OCI-LY3 (cell line): ENCODE measurements around the gene FREM1.

Experiments
- H2AFZ ChIP-seq: fragments of 200-600, 300-600 bp; shearing (Covaris generic); 2 replicates; pipeline ENCODE4 v1.6.0; 2014; ENCODE audit warnings: antibody characterized with exemption, low read depth, low read length
- H3K27ac ChIP-seq: fragments of 200-600, 300-600 bp; sonication (generic); 2 replicates; pipeline ENCODE4 v1.5.1; 2014; ENCODE audit warnings: mild to moderate bottlenecking, low read length, moderate library complexity, mixed read lengths
- H3K27me3 ChIP-seq: fragments of 200-600, 300-600 bp; sonication (generic); 2 replicates; pipeline ENCODE4 v1.6.1; 2014; ENCODE audit warnings: low read depth, low read length, mixed read lengths
- H3K36me3 ChIP-seq: fragments of 200-600, 300-600 bp; sonication (generic); replicated peaks from 2 replicates; pipeline ENCODE3; 2014; ENCODE audit warnings: low read depth, low read length, mixed read lengths
- H3K4me1 ChIP-seq: fragments of 300-600, 200-600 bp; sonication (generic); 2 replicates; pipeline ENCODE4 v1.6.1; 2014; ENCODE audit warnings: low read length, mixed read lengths
- H3K4me2 ChIP-seq: fragments of 200-600, 300-600 bp; sonication (generic); 2 replicates; pipeline ENCODE4 v1.6.1; 2014; ENCODE audit warnings: low read length, mixed read lengths
- H3K4me3 ChIP-seq: fragments of 300-600, 200-600 bp; sonication (generic); 2 replicates; pipeline ENCODE4 v1.5.1; 2014; ENCODE audit warnings: antibody characterized with exemption, mild to moderate bottlenecking, low read length, moderate library complexity
- H3K79me2 ChIP-seq: fragments of 300-600, 200-600 bp; shearing (Covaris generic); 2 replicates; pipeline ENCODE4 v1.6.1; 2014; ENCODE audit warnings: mild to moderate bottlenecking, low read length, mixed read lengths
- H3K9ac ChIP-seq: fragments of 300-600, 200-600 bp; shearing (Covaris generic); 2 replicates; pipeline ENCODE4 v1.6.0; 2014; ENCODE audit warnings: mild to moderate bottlenecking, low read length, moderate library complexity
- H3K9me3 ChIP-seq: fragments of 200-600, 300-600 bp; shearing (Covaris generic); 2 replicates; pipeline ENCODE4 v1.6.1; 2014; ENCODE audit warnings: low read length, mixed read lengths; ENCODE audit not compliant: insufficient read depth
- H4K20me1 ChIP-seq: fragments of 200-600, 300-600 bp; sonication (generic); 2 replicates; pipeline ENCODE4 v1.6.1; 2016; ENCODE audit warnings: low read length, mixed read lengths; ENCODE audit not compliant: insufficient read depth
- CTCF ChIP-seq: fragments of 200-600, 300-600 bp; sonication (generic); IDR thresholded peaks from 2 replicates; pipeline ENCODE4 v1.5.1; 2014; ENCODE audit warnings: antibody characterized with exemption, low read length, low read depth
- EZH2phosphoT487 ChIP-seq: fragments of 200-600 bp; shearing (Covaris generic); IDR thresholded peaks from 2 replicates; pipeline ENCODE4 v1.6.1; 2018; ENCODE audit warnings: antibody characterized with exemption, mixed run types, low read depth

The FREM1 gene

GRCh38 chr9:14891332-14891731, 18.9 kb downstream of the FREM1 start:
- Histone ChIP-seq H3K27me3 (peaks cover 9% of the 10 kb centered on the region; the same call in 1 of the 2 replicates), H3K79me2 (no peaks in the 10 kb centered on the region), H3K36me3 (no peaks in the 10 kb centered on the region), H2AFZ (no peak overlapping the region), H3K4me2 (no peak overlapping the region), H3K9me3 (no peaks in the 10 kb centered on the region), H3K4me1 (no peaks in the 10 kb centered on the region), H4K20me1 (no peaks in the 10 kb centered on the region), H3K27ac (no peak overlapping the region), H3K4me3 (no peak overlapping the region), H3K9ac (no peak overlapping the region)
- TF ChIP-seq CTCF: no peak
- TF ChIP-seq EZH2phosphoT487: no peak

DNA sequence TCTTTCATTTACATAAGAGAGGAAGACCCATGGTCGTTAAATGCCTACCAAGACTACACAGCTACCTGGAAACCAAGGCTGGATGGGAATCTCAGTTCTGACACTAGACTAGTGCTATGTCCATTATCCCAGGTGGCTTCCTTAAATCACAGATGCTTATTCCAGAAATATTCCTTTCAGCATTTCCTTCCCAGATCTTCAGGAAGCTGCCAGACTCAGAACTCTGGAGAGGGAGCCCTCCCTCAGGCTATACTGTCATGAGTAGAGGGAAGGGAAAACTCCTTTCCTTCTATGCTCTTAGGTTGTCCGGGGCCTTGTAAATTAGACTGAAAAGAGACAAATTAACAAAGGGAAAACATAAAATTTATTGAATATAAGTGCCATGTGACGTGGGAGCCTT, 20.8 kb downstream of the FREM1 start:
- no peak overlapping the region for H2AFZ ChIP-seq
- H3K9ac ChIP-seq: no peak overlapping the region
- no peak for TF ChIP-seq EZH2phosphoT487
- TF ChIP-seq CTCF: no peak
- no peaks in the 10 kb centered on the region for H3K9me3 ChIP-seq
- H3K27me3 ChIP-seq: peaks cover 9% of the 10 kb centered on the region; the same call in 1 of the 2 replicates
- H3K4me2 ChIP-seq: no peak overlapping the region
- no peaks in the 10 kb centered on the region for H3K36me3 ChIP-seq
- H3K79me2 ChIP-seq: no peaks in the 10 kb centered on the region
- no peaks in the 10 kb centered on the region for H4K20me1 ChIP-seq
- no peak overlapping the region for H3K4me3 ChIP-seq
- H3K4me1 ChIP-seq: no peaks in the 10 kb centered on the region
- H3K27ac ChIP-seq: no peak overlapping the region

DNA sequence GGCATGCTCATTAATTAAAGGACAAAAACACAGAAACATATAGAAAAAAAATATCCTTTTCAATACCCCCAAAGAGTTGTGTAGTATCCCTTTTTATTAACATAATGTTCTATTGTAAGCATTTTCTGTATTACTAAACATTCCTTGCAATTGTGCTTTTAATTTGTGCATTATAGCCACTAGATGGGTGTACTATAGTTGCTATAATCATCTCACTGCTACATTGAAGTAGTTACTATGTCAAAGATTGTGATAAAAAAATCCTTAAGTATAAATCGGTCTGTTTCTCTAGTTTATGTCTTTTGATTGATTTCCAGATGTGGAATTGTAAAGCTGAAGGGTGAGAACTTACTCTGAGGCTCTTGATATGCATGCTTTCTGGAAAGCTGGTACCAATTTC, 21.4 kb downstream of the FREM1 start:
- no peaks in the 10 kb centered on the region for H3K4me1 ChIP-seq
- TF ChIP-seq CTCF: no peak
- TF ChIP-seq EZH2phosphoT487: no peak
- H3K36me3 ChIP-seq: no peaks in the 10 kb centered on the region
- no peaks in the 10 kb centered on the region for H3K79me2 ChIP-seq
- H4K20me1 ChIP-seq: no peaks in the 10 kb centered on the region
- H3K4me2 ChIP-seq: no peak overlapping the region
- H3K4me3 ChIP-seq: no peak overlapping the region
- no peaks in the 10 kb centered on the region for H3K9me3 ChIP-seq
- H2AFZ ChIP-seq: no peak overlapping the region
- peaks cover 9% of the 10 kb centered on the region; the same call in 1 of the 2 replicates for H3K27me3 ChIP-seq
- no peak overlapping the region for H3K9ac ChIP-seq
- H3K27ac ChIP-seq: no peak overlapping the region

- TF ChIP-seq CTCF (no peak), EZH2phosphoT487 (no peak)
- Histone ChIP-seq H3K4me3 (no peak overlapping the region), H3K4me2 (no peak overlapping the region), H3K9me3 (no peaks in the 10 kb centered on the region), H4K20me1 (no peaks in the 10 kb centered on the region), H3K9ac (no peak overlapping the region), H3K79me2 (no peaks in the 10 kb centered on the region), H3K27ac (no peak overlapping the region), H3K27me3 (peaks cover 9% of the 10 kb centered on the region; the same call in 1 of the 2 replicates), H2AFZ (no peak overlapping the region), H3K4me1 (no peaks in the 10 kb centered on the region), H3K36me3 (no peaks in the 10 kb centered on the region)
These were observed 22.0 kb downstream of the FREM1 start for GRCh38 chr9:14888272-14888671.
